Measurements from ENCODE around the gene ZNF792.

DNA sequence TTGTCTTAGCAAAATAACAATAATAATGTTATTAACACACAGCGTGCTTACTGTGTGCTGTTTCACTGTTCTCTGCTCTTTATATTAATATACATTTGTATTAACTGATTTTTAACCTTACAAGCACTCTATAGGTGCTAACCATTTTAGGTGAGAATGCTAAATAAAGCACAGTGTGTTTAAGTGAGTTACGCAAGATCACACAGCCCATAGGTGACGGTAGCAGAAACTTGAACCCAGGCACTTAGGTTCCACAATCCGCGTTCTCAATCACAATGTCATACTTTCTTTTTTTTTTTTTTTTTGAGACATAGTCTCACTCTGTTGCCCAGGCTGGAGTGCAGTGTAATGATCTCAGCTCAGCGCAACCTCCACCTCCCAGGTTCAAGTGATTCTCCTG, 31.5 kb downstream of the ZNF792 start:
- TF ChIP-seq, protein P1, sequence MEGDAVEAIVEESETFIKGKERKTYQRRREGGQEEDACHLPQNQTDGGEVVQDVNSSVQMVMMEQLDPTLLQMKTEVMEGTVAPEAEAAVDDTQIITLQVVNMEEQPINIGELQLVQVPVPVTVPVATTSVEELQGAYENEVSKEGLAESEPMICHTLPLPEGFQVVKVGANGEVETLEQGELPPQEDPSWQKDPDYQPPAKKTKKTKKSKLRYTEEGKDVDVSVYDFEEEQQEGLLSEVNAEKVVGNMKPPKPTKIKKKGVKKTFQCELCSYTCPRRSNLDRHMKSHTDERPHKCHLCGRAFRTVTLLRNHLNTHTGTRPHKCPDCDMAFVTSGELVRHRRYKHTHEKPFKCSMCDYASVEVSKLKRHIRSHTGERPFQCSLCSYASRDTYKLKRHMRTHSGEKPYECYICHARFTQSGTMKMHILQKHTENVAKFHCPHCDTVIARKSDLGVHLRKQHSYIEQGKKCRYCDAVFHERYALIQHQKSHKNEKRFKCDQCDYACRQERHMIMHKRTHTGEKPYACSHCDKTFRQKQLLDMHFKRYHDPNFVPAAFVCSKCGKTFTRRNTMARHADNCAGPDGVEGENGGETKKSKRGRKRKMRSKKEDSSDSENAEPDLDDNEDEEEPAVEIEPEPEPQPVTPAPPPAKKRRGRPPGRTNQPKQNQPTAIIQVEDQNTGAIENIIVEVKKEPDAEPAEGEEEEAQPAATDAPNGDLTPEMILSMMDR (IDR thresholded peaks at IDR 0.05), result no peak
- no peak for TF ChIP-seq POLR2A (IDR thresholded peaks at IDR 0.05)
